Ishikawa (cell line): ENCODE results near the gene GRAMD2A.

Experiments used
- EGR1 ChIP-seq: IDR thresholded peaks from 2 replicates; pipeline ENCODE4 v1.6.1; 2012
- YY1 ChIP-seq: IDR thresholded peaks from 2 replicates; pipeline ENCODE4 v1.6.1; 2012; ENCODE audit warnings: low read depth
- ZBTB7A ChIP-seq: IDR thresholded peaks from 2 replicates; pipeline ENCODE4 v1.6.1; 2012; ENCODE audit warnings: low read depth
- TF ChIP-seq, protein P1 (sequence below): IDR thresholded peaks from 2 replicates; pipeline ENCODE4 v1.6.1; 2012
- TF ChIP-seq, protein P2 (sequence below): IDR thresholded peaks from 2 replicates; pipeline ENCODE4 v1.6.1; 2012

DNA sequence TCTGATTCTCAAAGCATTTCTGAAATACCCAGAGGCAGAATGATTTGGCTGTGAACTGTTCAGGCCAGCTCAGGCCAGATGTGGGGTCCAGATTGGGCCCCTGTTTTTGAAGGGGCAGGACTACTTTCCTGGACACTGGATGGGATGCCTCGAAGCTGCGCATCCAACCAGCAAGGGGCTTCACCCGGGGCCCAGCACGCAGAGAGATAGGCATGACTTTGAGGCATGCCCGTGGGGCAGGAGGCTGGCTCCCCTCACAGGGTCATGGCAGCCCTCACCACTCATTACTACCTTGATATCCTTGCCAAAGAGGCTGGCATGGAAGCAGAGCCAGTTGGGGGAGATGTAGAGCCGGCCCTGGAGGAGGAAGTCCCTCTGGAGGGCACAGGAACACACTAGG lies 30.1 kb downstream of the GRAMD2A start:
- TF ChIP-seq, protein P1, sequence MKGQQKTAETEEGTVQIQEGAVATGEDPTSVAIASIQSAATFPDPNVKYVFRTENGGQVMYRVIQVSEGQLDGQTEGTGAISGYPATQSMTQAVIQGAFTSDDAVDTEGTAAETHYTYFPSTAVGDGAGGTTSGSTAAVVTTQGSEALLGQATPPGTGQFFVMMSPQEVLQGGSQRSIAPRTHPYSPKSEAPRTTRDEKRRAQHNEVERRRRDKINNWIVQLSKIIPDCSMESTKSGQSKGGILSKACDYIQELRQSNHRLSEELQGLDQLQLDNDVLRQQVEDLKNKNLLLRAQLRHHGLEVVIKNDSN, result no peak
- no peak for TF ChIP-seq EGR1
- no peak for TF ChIP-seq ZBTB7A
- TF ChIP-seq, protein P2, sequence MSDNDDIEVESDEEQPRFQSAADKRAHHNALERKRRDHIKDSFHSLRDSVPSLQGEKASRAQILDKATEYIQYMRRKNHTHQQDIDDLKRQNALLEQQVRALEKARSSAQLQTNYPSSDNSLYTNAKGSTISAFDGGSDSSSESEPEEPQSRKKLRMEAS, result no peak
- TF ChIP-seq YY1, result no peak
